ENCODE data around the gene SLC25A21. TPM values are rescaled to one million over a fixed set of nuclear protein-coding genes. Genes with fewer than 3 reads are reported as not detected.

Gene SLC25A21
- total RNA-seq, 2 donors from 2014 or later: 1.2 TPM; not detected in 1

DNA sequence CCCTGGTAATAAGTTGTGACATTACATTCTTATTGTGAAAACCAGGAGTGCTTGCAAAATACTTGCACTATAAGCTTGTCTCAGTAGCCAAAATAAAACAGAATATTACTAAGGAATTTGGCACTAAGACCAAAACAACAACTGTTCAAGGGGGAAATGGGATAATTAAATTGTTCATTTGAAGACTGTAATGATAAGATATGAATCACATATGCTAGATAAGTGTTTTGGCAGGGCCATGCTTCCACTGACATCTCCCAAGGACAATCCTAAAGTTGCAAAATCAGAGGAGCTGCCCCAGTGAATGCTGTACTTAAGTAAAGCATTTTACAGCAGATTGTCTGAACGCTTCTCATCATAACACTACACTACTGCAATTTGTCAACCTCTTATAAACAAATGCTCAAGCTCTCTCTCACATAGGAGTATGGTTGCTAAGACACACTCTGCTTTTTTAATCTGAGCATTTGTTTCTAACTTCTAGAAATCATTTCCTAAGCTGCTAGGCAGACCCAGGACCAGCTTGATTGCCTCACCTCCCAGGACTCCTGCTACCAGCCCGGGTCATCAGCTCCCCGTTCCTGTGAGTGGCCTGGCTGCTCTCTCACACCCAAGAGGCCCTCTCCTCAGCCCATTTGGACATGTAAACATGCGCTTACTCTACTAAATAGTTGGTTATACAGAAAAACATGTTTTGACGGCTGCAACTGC, 319.3 kb downstream of the SLC25A21 start:
- no peak overlapping the region for H3K4me3 ChIP-seq
- no peak for DNase-seq (ENCODE audit: low spot score)
- no peak for ATAC-seq (ENCODE audit: insufficient number of reproducible peaks, low FRiP score, low read depth)
- H3K9me3 ChIP-seq: no peaks in the 10 kb centered on the region
- H3K4me1 ChIP-seq (ENCODE audit: control insufficient read depth in 1 of 2, low read depth in 2 of 2): no peaks in the 10 kb centered on the region
- H3K27me3 ChIP-seq (replicated peaks; ENCODE audit: insufficient read depth): no peaks in the 10 kb centered on the region
- TF ChIP-seq, protein P1, sequence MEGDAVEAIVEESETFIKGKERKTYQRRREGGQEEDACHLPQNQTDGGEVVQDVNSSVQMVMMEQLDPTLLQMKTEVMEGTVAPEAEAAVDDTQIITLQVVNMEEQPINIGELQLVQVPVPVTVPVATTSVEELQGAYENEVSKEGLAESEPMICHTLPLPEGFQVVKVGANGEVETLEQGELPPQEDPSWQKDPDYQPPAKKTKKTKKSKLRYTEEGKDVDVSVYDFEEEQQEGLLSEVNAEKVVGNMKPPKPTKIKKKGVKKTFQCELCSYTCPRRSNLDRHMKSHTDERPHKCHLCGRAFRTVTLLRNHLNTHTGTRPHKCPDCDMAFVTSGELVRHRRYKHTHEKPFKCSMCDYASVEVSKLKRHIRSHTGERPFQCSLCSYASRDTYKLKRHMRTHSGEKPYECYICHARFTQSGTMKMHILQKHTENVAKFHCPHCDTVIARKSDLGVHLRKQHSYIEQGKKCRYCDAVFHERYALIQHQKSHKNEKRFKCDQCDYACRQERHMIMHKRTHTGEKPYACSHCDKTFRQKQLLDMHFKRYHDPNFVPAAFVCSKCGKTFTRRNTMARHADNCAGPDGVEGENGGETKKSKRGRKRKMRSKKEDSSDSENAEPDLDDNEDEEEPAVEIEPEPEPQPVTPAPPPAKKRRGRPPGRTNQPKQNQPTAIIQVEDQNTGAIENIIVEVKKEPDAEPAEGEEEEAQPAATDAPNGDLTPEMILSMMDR (IDR thresholded peaks at IDR 0.05): no peak
- no peaks in the 10 kb centered on the region for H3K36me3 ChIP-seq
- no peak overlapping the region for H3K27ac ChIP-seq

DNA sequence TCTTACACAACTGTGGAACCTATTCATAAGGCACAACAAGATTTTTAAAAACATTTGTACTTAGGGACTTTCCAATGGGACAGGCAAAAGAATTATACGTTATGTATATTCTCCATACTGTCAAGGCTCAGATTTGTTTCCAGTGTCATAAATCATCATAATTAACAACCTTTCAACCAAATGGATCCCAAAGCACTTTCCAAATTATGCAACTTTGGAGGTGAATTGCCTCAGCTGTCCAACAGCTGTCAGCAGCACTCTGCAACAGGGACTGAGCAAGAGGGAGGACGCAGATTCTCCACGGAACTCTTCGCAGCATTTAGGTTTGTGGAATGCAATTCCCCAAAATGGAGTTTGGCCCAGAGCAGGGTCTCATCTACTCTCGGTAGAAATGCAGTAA, 324.2 kb downstream of the SLC25A21 start:
- H3K27me3 ChIP-seq (replicated peaks; ENCODE audit: insufficient read depth): no peaks in the 10 kb centered on the region
- no peak overlapping the region for H3K4me3 ChIP-seq
- no peaks in the 10 kb centered on the region for H3K9me3 ChIP-seq
- no peaks in the 10 kb centered on the region for H3K4me1 ChIP-seq (ENCODE audit: control insufficient read depth in 1 of 2, low read depth in 2 of 2)
- H3K36me3 ChIP-seq: no peaks in the 10 kb centered on the region
- no peak for ATAC-seq (ENCODE audit: insufficient number of reproducible peaks, low FRiP score, low read depth)
- no peak for DNase-seq (ENCODE audit: low spot score)
- H3K27ac ChIP-seq: no peak overlapping the region
- TF ChIP-seq, protein P1 (IDR thresholded peaks at IDR 0.05): no peak

DNA sequence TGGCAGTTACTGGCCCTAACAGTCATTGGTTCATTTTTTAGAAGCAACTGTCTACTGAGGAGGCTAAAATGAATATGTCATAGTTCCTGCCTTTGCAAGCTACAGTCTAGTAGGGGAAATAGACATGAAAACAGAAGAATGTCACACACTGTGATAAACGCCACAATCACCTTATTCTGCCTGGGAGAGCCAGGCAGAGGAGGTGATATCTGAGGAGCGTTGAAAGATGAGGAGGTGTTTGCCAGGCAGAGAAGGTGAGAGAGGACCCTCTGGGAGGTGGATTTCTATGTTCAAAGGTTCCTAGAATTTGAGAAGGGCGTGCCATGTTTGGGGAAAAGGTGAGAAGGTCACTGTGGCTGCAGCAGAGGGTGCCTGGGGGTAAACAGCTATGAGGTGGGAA, 325.0 kb downstream of the SLC25A21 start:
- Histone ChIP-seq H3K36me3 (no peaks in the 10 kb centered on the region), H3K27ac (no peak overlapping the region)

DNA sequence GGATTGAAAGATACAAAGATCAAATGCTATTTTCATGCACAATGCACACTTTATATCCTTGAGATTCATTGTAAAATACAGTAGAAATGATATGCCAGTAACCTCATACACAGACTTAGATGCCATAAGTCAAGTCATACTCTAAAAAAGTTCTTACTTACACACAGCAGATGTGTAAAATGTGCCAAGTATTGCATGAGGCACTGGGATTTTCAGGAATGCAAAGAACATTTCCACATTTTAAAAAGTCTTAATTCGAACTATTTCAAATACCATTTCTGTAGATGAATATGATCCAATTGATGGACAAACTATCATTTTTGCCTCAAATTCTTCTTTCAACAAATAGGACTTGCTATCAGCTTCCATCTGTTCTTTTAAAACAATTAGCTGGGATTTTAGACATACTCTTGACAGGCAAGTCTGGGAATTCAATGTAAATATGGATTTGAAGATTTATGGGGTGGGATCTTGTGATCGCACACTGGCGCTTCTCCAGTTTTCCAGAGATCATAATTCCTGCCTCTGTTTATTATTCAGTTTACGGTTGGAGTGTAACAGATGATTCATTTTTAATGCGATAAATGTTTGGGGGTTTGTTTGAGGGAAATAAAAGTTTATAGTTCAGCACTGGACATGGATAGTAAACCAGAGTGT, 326.9 kb downstream of the SLC25A21 start:
- Histone ChIP-seq H3K9me3 (no peaks in the 10 kb centered on the region), H3K36me3 (no peaks in the 10 kb centered on the region), H3K4me3 (no peak overlapping the region), H3K27me3 (replicated peaks; ENCODE audit: insufficient read depth) (no peaks in the 10 kb centered on the region), H3K27ac (no peak overlapping the region), H3K4me1 (ENCODE audit: control insufficient read depth in 1 of 2, low read depth in 2 of 2) (no peaks in the 10 kb centered on the region)
- TF ChIP-seq, protein P1 (IDR thresholded peaks at IDR 0.05): no peak
- DNase-seq (ENCODE audit: low spot score) (no peak), ATAC-seq (ENCODE audit: insufficient number of reproducible peaks, low FRiP score, low read depth) (no peak)

More for the DNA sequence above, 325.0 kb downstream of the SLC25A21 start:
- no peaks in the 10 kb centered on the region for H3K9me3 ChIP-seq
- H3K4me1 ChIP-seq (ENCODE audit: control insufficient read depth in 1 of 2, low read depth in 2 of 2): no peaks in the 10 kb centered on the region
- H3K27me3 ChIP-seq (replicated peaks; ENCODE audit: insufficient read depth): no peaks in the 10 kb centered on the region
- ATAC-seq (ENCODE audit: insufficient number of reproducible peaks, low FRiP score, low read depth): no peak
- TF ChIP-seq, protein P1 (IDR thresholded peaks at IDR 0.05): no peak
- H3K4me3 ChIP-seq: no peak overlapping the region
- DNase-seq (ENCODE audit: low spot score): no peak

DNA sequence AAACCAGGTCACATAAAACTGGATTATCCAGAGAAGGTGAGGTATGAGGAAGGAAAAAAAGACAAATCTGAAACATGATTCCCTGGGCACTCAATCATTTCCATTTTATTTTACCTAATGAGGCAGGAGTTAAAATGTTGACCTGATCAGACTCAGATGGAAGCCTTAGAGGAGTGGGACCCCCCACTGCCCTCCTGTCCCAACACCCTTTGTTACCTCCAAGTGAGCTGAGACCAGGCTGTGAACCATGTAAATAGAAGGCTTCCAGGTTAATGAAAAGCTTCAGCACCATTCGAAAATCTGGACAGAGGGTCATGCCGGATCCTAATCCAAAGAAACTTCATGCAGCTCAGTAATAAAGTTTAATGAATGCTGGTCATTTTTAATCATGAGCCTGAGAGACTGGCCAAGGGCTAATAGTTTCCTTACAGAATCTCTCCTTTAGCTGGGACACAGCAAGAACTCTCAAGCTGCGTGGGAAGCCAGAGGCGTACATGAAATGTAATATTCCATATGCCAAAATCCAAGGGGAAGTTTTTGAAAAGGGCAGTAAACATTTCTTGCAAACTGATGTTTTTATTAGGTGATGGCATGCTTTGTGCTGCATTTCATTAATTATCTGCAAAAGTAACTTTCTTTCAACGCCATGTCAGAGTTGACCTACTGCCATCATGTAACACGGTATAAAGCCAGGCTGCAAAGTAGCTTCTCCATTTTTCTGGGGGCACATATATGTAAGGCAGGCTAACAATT, 327.8 kb downstream of the SLC25A21 start:
- no peaks in the 10 kb centered on the region for H3K4me1 ChIP-seq (ENCODE audit: control insufficient read depth in 1 of 2, low read depth in 2 of 2)
- ATAC-seq (ENCODE audit: insufficient number of reproducible peaks, low FRiP score, low read depth): no peak

More for the DNA sequence above, 327.8 kb downstream of the SLC25A21 start:
- no peaks in the 10 kb centered on the region for H3K27me3 ChIP-seq (replicated peaks; ENCODE audit: insufficient read depth)
- no peak overlapping the region for H3K27ac ChIP-seq
- H3K9me3 ChIP-seq: no peaks in the 10 kb centered on the region
- no peak for DNase-seq (ENCODE audit: low spot score)
- no peaks in the 10 kb centered on the region for H3K36me3 ChIP-seq
- TF ChIP-seq, protein P1 (IDR thresholded peaks at IDR 0.05): no peak
- no peak overlapping the region for H3K4me3 ChIP-seq

Data from thoracic aorta (tissue), 2 donors.